H1 (cell line): Measurements from ENCODE around the gene SLC44A5. TPM values are rescaled to one million over a fixed set of nuclear protein-coding genes. Genes with fewer than 3 reads are reported as not detected.

Experiments used
- CTCF ChIA-PET: fragments of 300-600 bp; sonication (Branson Sonifier 250); formaldehyde crosslinking; loops from one replicate; lab custom pipeline; 2021; ENCODE audit not compliant: partially characterized antibody; lab: Charles Lee
- POLR2A ChIA-PET: fragments of 300-600 bp; sonication (Branson Sonifier 250); formaldehyde crosslinking; loops from one replicate; lab custom pipeline; 2021; ENCODE audit warnings: inconsistent platforms; ENCODE audit not compliant: partially characterized antibody; lab: Charles Lee
- DNase-seq, 2 experiments: peaks; one replicate each; pipeline versions ENCODE4 v3.0.0 to v3.0.0-alpha.2; 2010 to 2022; ENCODE audit warnings: low spot score in 2 of 2, low read depth in 1 of 2, mixed read lengths in 1 of 2
- FAIRE-seq: peaks from 2 replicates; lab custom pipeline; 2011; peaks lifted over from hg19 to GRCh38; lab: Jason Lieb, UNC
- H2AFZ ChIP-seq: 2 replicates; pipeline ENCODE4 v1.8.1; 2012; ENCODE audit warnings: low read length, inconsistent platforms
- H2AK5ac ChIP-seq: 2 replicates; pipeline ENCODE4 v1.6.1; 2013; ENCODE audit warnings: low read depth, low read length
- H2BK120ac ChIP-seq: replicated peaks from 2 replicates; pipeline ENCODE3; 2013; ENCODE audit warnings: low read depth, low read length, inconsistent platforms
- H2BK12ac ChIP-seq: 2 replicates; pipeline ENCODE4 v1.6.1; 2013; ENCODE audit warnings: low read depth, low read length
- H2BK15ac ChIP-seq: 2 replicates; pipeline ENCODE4 v1.6.1; 2013; ENCODE audit warnings: low read length
- H2BK20ac ChIP-seq: 2 replicates; pipeline ENCODE4 v1.6.1; 2013; ENCODE audit warnings: low read length
- H2BK5ac ChIP-seq: 2 replicates; pipeline ENCODE4 v1.6.1; 2013; ENCODE audit warnings: low read depth, low read length
- H3K14ac ChIP-seq: 2 replicates; pipeline ENCODE4 v1.6.1; 2013; ENCODE audit warnings: inconsistent platforms; ENCODE audit not compliant: insufficient read length
- H3K18ac ChIP-seq: 2 replicates; pipeline ENCODE4 v1.6.1; 2013; ENCODE audit warnings: low read length; ENCODE audit errors: extremely low read depth
- H3K23ac ChIP-seq: 2 replicates; pipeline ENCODE4 v1.6.1; 2013; ENCODE audit warnings: inconsistent platforms; ENCODE audit not compliant: insufficient read length
- H3K23me2 ChIP-seq: 2 replicates; pipeline ENCODE4 v1.6.1; 2013; ENCODE audit warnings: low read depth, low read length
- H3K27ac ChIP-seq: 2 replicates; pipeline ENCODE4 v1.6.1; 2011; ENCODE audit warnings: low read depth, low read length, inconsistent platforms
- H3K27me3 ChIP-seq, 4 experiments: replicated peaks in 1 of 4; 1 replicate in 1 of 4; 2 replicates in 3 of 4; pipeline versions ENCODE4 v1.6.1 to v1.8.1; 2011 to 2013; ENCODE audit warnings: low read length in 3 of 4, mild to moderate bottlenecking in 3 of 4, inconsistent platforms in 2 of 4, mixed read lengths in 2 of 4, moderate library complexity in 1 of 4; ENCODE audit not compliant: control insufficient read depth in 3 of 4, insufficient read depth in 3 of 4; ENCODE audit errors: extremely low read depth in 1 of 4
- H3K36me3 ChIP-seq, 4 experiments: 2 replicates each; pipeline versions ENCODE4 v1.6.1 to v1.8.1; 2011 to 2013; ENCODE audit warnings: mild to moderate bottlenecking in 4 of 4, low read length in 3 of 4, moderate library complexity in 2 of 4, control low read depth in 1 of 4, inconsistent platforms in 1 of 4; ENCODE audit not compliant: insufficient read depth in 4 of 4, control insufficient read depth in 2 of 4
- H3K4ac ChIP-seq: replicated peaks from 2 replicates; pipeline ENCODE3; 2013; ENCODE audit warnings: low read length, low read depth, mixed read lengths, inconsistent platforms; ENCODE audit not compliant: insufficient read length
- H3K4me1 ChIP-seq, 4 experiments: replicated peaks in 1 of 4; 1 replicate in 1 of 4; 2 replicates in 3 of 4; pipeline versions ENCODE4 v1.6.1 to v1.8.1; 2011 to 2013; ENCODE audit warnings: low read length in 3 of 4, inconsistent platforms in 2 of 4, mixed read lengths in 1 of 4; ENCODE audit not compliant: insufficient read depth in 4 of 4, control insufficient read depth in 3 of 4
- H3K4me2 ChIP-seq, 2 experiments: 2 replicates each; pipeline versions ENCODE4 v1.6.1 to v1.8.1; 2011 to 2013; ENCODE audit warnings: low read depth in 2 of 2, low read length in 2 of 2, control low read depth in 1 of 2, inconsistent platforms in 1 of 2, mild to moderate bottlenecking in 1 of 2; ENCODE audit not compliant: insufficient read depth in 1 of 2
- H3K4me3 ChIP-seq, 4 experiments: fragments of 200-600, 300-600 bp in 1 of 4; sonication (generic), shearing (Covaris generic), sonication (Bioruptor Twin) in 1 of 4; 2 replicates each; pipeline versions ENCODE4 v1.5.1 to v1.8.1; 2011 to 2016; ENCODE audit warnings: low read length in 4 of 4, low read depth in 3 of 4, control low read depth in 2 of 4, inconsistent platforms in 2 of 4, mild to moderate bottlenecking in 2 of 4, mixed read lengths in 1 of 4, moderate library complexity in 1 of 4; ENCODE audit not compliant: insufficient read depth in 2 of 4; ENCODE audit errors: extremely low read depth in 1 of 4
- H3K56ac ChIP-seq: replicated peaks from 2 replicates; pipeline ENCODE3; 2013; ENCODE audit warnings: low read depth, mild to moderate bottlenecking, mixed read lengths, low read length, inconsistent platforms; ENCODE audit not compliant: insufficient read length
- H3K79me1 ChIP-seq: 2 replicates; pipeline ENCODE4 v1.6.1; 2013; ENCODE audit warnings: low read depth, low read length, control low read depth
- H3K79me2 ChIP-seq, 2 experiments: 2 replicates each; pipeline versions ENCODE4 v1.6.1 to v1.8.1; 2012 to 2013; ENCODE audit warnings: low read length in 2 of 2, mild to moderate bottlenecking in 2 of 2, inconsistent platforms in 1 of 2; ENCODE audit not compliant: insufficient read depth in 2 of 2, control insufficient read depth in 1 of 2
- H3K9ac ChIP-seq, 4 experiments: replicated peaks in 1 of 4; 1 replicate in 1 of 4; 2 replicates in 3 of 4; pipeline versions ENCODE4 v1.6.1 to v1.8.1; 2011 to 2013; ENCODE audit warnings: low read depth in 3 of 4, low read length in 3 of 4, control low read depth in 2 of 4, mild to moderate bottlenecking in 2 of 4, moderate library complexity in 2 of 4, inconsistent platforms in 1 of 4; ENCODE audit errors: extremely low read depth in 1 of 4
- H3K9me3 ChIP-seq, 2 experiments: 2 replicates each; pipeline versions ENCODE4 v1.6.1 to v1.8.1; 2012 to 2013; ENCODE audit warnings: mild to moderate bottlenecking in 2 of 2, moderate library complexity in 2 of 2, control low read depth in 1 of 2, inconsistent platforms in 1 of 2, low read depth in 1 of 2, low read length in 1 of 2, mixed read lengths in 1 of 2; ENCODE audit not compliant: insufficient read depth in 2 of 2
- H4K20me1 ChIP-seq, 2 experiments: replicated peaks in 1 of 2; 2 replicates each; pipeline versions ENCODE3 to v1.8.1; 2011 to 2013; ENCODE audit warnings: inconsistent platforms in 2 of 2, low read length in 2 of 2, mild to moderate bottlenecking in 1 of 2; ENCODE audit not compliant: insufficient read depth in 2 of 2, control insufficient read depth in 1 of 2
- H4K5ac ChIP-seq: 2 replicates; pipeline ENCODE4 v1.6.1; 2013; ENCODE audit warnings: low read length, low read depth, mixed read lengths, inconsistent platforms; ENCODE audit not compliant: insufficient read length
- H4K8ac ChIP-seq: 2 replicates; pipeline ENCODE4 v1.8.0; 2013; ENCODE audit warnings: mild to moderate bottlenecking, moderate library complexity, low read length, inconsistent platforms; ENCODE audit not compliant: insufficient read depth; ENCODE audit errors: extremely low read depth
- H4K91ac ChIP-seq: replicated peaks from 2 replicates; pipeline ENCODE3; 2013; ENCODE audit warnings: low read length, mixed read lengths, inconsistent platforms; ENCODE audit not compliant: insufficient read length
- CBX8 ChIP-seq: fragments of 300-800, 300-1000 bp; sonication (generic); IDR thresholded peaks from 2 replicates; pipeline ENCODE4 v1.7.1; 2016; ENCODE audit warnings: low read depth, low read length, borderline replicate concordance
- GABPA ChIP-seq: IDR thresholded peaks from 2 replicates; pipeline ENCODE4 v1.6.1; 2011; ENCODE audit warnings: mild to moderate bottlenecking, low read length, moderate library complexity, borderline replicate concordance; ENCODE audit not compliant: insufficient read depth
- POLR2A ChIP-seq, 2 experiments: IDR thresholded peaks; 1 replicate in 1 of 2; 2 replicates in 1 of 2; pipeline ENCODE4 v1.6.1; 2011; ENCODE audit warnings: low read depth in 2 of 2, low read length in 2 of 2, mild to moderate bottlenecking in 2 of 2; ENCODE audit errors: control extremely low read depth in 1 of 2
- RBBP5 ChIP-seq: IDR thresholded peaks from 2 replicates; pipeline ENCODE4 v1.7.1; 2012; ENCODE audit warnings: low read depth, mild to moderate bottlenecking, inconsistent platforms, low read length, moderate library complexity, borderline replicate concordance
- RFX5 ChIP-seq: IDR thresholded peaks from 2 replicates; pipeline ENCODE4 v1.6.1; 2011; ENCODE audit warnings: low read depth, low read length, improper control_type of control experiment, borderline replicate concordance
- SIRT6 ChIP-seq: IDR thresholded peaks from one replicate; pipeline ENCODE4 v1.7.1; 2012; ENCODE audit warnings: low read length, inconsistent platforms
- WGBS, 2 experiments: shearing (Covaris generic) in 1 of 2; methylation state at CpG; one replicate each; pipeline versions ENCODE4 v1.1.6 to v1.1.7; 2013 to 2015; ENCODE audit warnings: low lambda C conversion rate in 2 of 2, mixed read lengths in 2 of 2, inconsistent platforms in 1 of 2, low coverage in 1 of 2, missing lambda C conversion rate in 1 of 2; ENCODE audit not compliant: insufficient replicate concordance in 2 of 2, insufficient coverage in 1 of 2, insufficient read length in 1 of 2; ENCODE audit errors: extremely low coverage in 1 of 2, missing lambda C conversion rate in 1 of 2; 5-methylcytosine and 5-hydroxymethylcytosine counted together
- polyA plus RNA-seq, 7 experiments: library from polyadenylated mRNA; depleted of rRNA in 3 of 7; stranded (reverse) in 5 of 7; unstranded in 2 of 7; fragments of >200 nt in 5 of 7; fragments of 200-250 nt in 2 of 7; gene quantifications; 1 replicate in 5 of 7; 2 replicates in 1 of 7; 4 replicates in 1 of 7; pipeline versions ENCODE4 v1.2.1 to v1.2.3, GENCODE V29; 2011 to 2013; ENCODE audit warnings: missing spikeins in 2 of 7, mixed read lengths in 2 of 7
- total RNA-seq: library from RNA; stranded (reverse); fragmentation: NEBNext Ultra II Directional; extraction: Animal tissue kit (Norgen Biotek cat#: 25700); gene quantifications from 2 replicates; pipeline ENCODE4 v1.2.1, GENCODE V29; 2021
- TF ChIP-seq, protein P1 (sequence below), 3 experiments: IDR thresholded peaks; 1 replicate in 2 of 3; 2 replicates in 1 of 3; pipeline versions ENCODE4 v1.5.1 to v1.6.1; 2011; ENCODE audit warnings: low read length in 3 of 3, mild to moderate bottlenecking in 3 of 3, inconsistent platforms in 2 of 3, low read depth in 1 of 3, moderate library complexity in 1 of 3; ENCODE audit not compliant: insufficient read depth in 1 of 3; ENCODE audit errors: control extremely low read depth in 1 of 3

SLC44A5 gene
- total and polyA plus RNA-seq, 2 of the 8 experiments (the other 6 are each of a cell fraction or from before 2014, with no cell fraction given), result 1.8 to 3.3 TPM

DNA sequence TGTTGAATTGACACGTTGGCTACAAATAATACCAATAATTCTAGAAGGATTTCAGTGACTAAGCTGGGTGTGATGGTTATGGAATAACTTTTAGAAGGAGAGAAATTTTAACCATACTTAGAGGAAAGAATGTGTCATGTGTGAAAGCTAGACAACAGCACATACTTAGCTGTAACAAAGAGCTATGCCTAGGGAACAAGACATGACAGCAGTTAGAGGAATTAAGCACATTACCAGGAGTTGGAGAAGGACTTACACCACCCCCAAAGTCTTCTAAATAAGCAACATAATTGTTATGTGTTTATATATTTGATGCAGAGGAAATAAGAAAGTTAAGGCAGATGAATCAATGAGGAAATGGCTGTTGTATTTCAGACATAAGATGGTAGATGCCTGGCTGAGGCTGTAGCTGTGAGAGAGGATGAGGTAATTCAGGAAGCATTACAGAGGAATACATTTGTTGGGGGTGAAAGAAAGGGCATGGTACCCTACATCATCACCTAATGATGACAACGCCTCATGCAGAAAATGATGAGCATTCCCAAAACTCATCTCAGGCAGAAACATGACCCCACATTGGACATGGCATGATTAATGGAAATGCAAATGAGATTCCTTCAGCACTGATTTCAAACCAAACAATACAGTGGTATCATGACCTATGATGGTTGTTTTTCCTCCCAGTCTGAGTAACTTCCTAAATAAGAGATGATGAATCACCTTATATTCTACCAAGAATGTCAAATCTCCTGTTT is 265.2 kb downstream of the SLC44A5 start:
- Histone ChIP-seq H3K18ac (no peak overlapping the region), H3K27ac (no peak overlapping the region), H3K9ac (no peak overlapping the region), H4K20me1 (peaks cover 0 to 2% of the 10 kb centered on the region in 2 experiments), H3K14ac (no peak overlapping the region), H3K23me2 (no peaks in the 10 kb centered on the region), H3K4ac (no peak overlapping the region), H4K5ac (no peak overlapping the region), H4K91ac (no peak overlapping the region), H2BK12ac (no peak overlapping the region), H3K4me1 (peaks cover 0 to 4% (median 4%) of the 10 kb centered on the region in 4 experiments; a peak in 3 of 7 replicates), H3K9me3 (no peaks in the 10 kb centered on the region), H2AFZ (no peak overlapping the region), H2BK5ac (no peak overlapping the region), H3K36me3 (no peaks in the 10 kb centered on the region), H3K27me3 (no peaks in the 10 kb centered on the region), H2AK5ac (no peak overlapping the region), H2BK20ac (no peak overlapping the region), H3K4me3 (no peak overlapping the region), H3K56ac (no peak overlapping the region), H2BK120ac (no peak overlapping the region), H3K79me1 (no peaks in the 10 kb centered on the region), H3K4me2 (no peak overlapping the region), H2BK15ac (no peak overlapping the region), H3K79me2 (no peaks in the 10 kb centered on the region), H3K23ac (no peak overlapping the region), H4K8ac (no peak overlapping the region)
- FAIRE-seq (no peak), DNase-seq (no peak)
- ChIA-PET CTCF (no interaction called here), POLR2A (no interaction called here)
- WGBS, 2 experiments, result 95% methylated on average over 2 of the region's 2 CpGs; no CpG with 5 or more reads in 1 of the 2 experiments
- TF ChIP-seq GABPA (no peak), POLR2A (IDR thresholded peaks at IDR 0.05; ENCODE audit: control extremely low read depth in 1 of 2, low read depth in 2 of 2, low read length in 2 of 2) (no peak), CBX8 (no peak), SIRT6 (no peak), RBBP5 (no peak), RFX5 (no peak)
- TF ChIP-seq, protein P1, sequence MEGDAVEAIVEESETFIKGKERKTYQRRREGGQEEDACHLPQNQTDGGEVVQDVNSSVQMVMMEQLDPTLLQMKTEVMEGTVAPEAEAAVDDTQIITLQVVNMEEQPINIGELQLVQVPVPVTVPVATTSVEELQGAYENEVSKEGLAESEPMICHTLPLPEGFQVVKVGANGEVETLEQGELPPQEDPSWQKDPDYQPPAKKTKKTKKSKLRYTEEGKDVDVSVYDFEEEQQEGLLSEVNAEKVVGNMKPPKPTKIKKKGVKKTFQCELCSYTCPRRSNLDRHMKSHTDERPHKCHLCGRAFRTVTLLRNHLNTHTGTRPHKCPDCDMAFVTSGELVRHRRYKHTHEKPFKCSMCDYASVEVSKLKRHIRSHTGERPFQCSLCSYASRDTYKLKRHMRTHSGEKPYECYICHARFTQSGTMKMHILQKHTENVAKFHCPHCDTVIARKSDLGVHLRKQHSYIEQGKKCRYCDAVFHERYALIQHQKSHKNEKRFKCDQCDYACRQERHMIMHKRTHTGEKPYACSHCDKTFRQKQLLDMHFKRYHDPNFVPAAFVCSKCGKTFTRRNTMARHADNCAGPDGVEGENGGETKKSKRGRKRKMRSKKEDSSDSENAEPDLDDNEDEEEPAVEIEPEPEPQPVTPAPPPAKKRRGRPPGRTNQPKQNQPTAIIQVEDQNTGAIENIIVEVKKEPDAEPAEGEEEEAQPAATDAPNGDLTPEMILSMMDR (IDR thresholded peaks at IDR 0.05; ENCODE audit: control extremely low read depth in 1 of 3, insufficient read depth in 1 of 3, low read depth in 1 of 3, low read length in 3 of 3), result no peak
